ENCODE results near the gene GLIS1.
A peak's percentile ranks its signal among the peaks of the same experiment; 100 is the strongest.

The GLIS1 gene

GRCh38 chr1:53490351-53490750 lies 248.6 kb downstream of the GLIS1 start:
- TF ChIP-seq CTCF (IDR thresholded peaks at IDR 0.05) = no peak
- no peak overlapping the region for H3K4me3 ChIP-seq
- no peak overlapping the region for H3K27ac ChIP-seq
- DNase-seq (ENCODE audit: low spot score) = no peak

- no peak for TF ChIP-seq CTCF (IDR thresholded peaks at IDR 0.05)
- peak; percentile 58 for DNase-seq (ENCODE audit: low spot score)
- Histone ChIP-seq H3K4me3 (no peak overlapping the region), H3K27ac (no peak overlapping the region)
These were observed 252.5 kb downstream of the GLIS1 start for GRCh38 chr1:53486395-53487026.

- TF ChIP-seq CTCF (IDR thresholded peaks at IDR 0.05) = peak; percentile 79
- DNase-seq (ENCODE audit: low spot score) = peak; percentile 70
- Histone ChIP-seq H3K27ac (no peak overlapping the region), H3K4me3 (no peak overlapping the region)
These were observed 253.2 kb downstream of the GLIS1 start for GRCh38 chr1:53485478-53486394.

- DNase-seq (ENCODE audit: low spot score) = peak; percentile 53
- Histone ChIP-seq H3K4me3 (no peak overlapping the region), H3K27ac (no peak overlapping the region)
- TF ChIP-seq CTCF (IDR thresholded peaks at IDR 0.05) = no peak
These were observed 254.1 kb downstream of the GLIS1 start for GRCh38 chr1:53484705-53485477.

- H3K27ac ChIP-seq = no peak overlapping the region
- TF ChIP-seq CTCF (IDR thresholded peaks at IDR 0.05) = no peak
- peak; percentile 58 for DNase-seq (ENCODE audit: low spot score)
- H3K4me3 ChIP-seq = no peak overlapping the region
These were observed 255.3 kb downstream of the GLIS1 start for GRCh38 chr1:53483656-53484055.

- Histone ChIP-seq H3K27ac (no peak overlapping the region), H3K4me3 (no peak overlapping the region)
- no peak for DNase-seq (ENCODE audit: low spot score)
- TF ChIP-seq CTCF (IDR thresholded peaks at IDR 0.05) = no peak
These were observed 255.8 kb downstream of the GLIS1 start for GRCh38 chr1:53483170-53483569.

Data from coronary artery (tissue), 2 donors.